ENCODE measurements around the gene ECT2. TPM values are rescaled to one million over a fixed set of nuclear protein-coding genes. Genes with fewer than 3 reads are reported as not detected.
A peak's percentile ranks its signal among the peaks of the same experiment; 100 is the strongest.

ECT2 gene
- polyA plus RNA-seq, 1 donor from 2014 or later, result 6.3 TPM

DNA sequence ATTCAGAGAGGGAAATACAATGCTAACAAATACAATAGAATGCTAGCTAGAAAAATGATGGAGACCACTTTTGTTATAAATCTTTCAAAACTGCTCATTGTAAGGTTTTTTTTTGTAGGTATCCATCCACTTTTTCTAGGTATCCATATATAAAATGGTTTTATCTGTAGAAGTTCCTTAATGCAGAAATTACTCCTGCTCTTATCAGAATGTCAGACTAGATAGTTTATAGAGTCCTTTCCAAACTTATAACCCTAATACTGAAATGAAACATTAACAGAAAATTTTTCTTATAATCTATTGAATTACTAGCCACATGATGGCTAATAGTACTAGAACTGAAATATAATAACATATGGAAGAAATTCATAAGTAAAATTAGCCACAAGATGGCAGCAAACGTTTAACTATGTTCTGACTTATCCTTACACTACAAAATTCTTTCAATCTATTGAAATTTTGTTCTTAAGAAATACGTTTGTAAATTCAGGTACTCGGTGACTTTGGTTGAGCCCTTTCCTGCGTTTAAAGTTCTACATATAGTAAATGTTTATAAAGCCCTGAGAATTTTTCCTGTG lies 58.5 kb downstream of the ECT2 start:
- no peaks in the 10 kb centered on the region for H3K27me3 ChIP-seq (ENCODE audit: insufficient read depth, low read depth, low read length)
- H3K9me2 ChIP-seq (ENCODE audit: insufficient read depth, low read length), result no peaks in the 10 kb centered on the region
- no peaks in the 10 kb centered on the region for H3K79me2 ChIP-seq (replicated peaks; ENCODE audit: insufficient read depth, low read length)
- no peak for TF ChIP-seq EP300 (conservative IDR thresholded peaks at IDR 0.05; ENCODE audit: poor library complexity, severe bottlenecking)
- TF ChIP-seq SMC3 (conservative IDR thresholded peaks at IDR 0.05; ENCODE audit: poor library complexity), result peak; percentile 83
- no peak for TF ChIP-seq MXI1 (conservative IDR thresholded peaks at IDR 0.05; ENCODE audit: poor library complexity, severe bottlenecking)
- TF ChIP-seq TAF1 (IDR thresholded peaks at IDR 0.05; ENCODE audit: low read depth), result no peak
- no peak for TF ChIP-seq POLR2AphosphoS5 (IDR thresholded peaks at IDR 0.05)
- TF ChIP-seq EZH2 (IDR thresholded peaks at IDR 0.05; ENCODE audit: borderline replicate concordance, insufficient read depth, low read length, poor library complexity, severe bottlenecking), result no peak
- TF ChIP-seq, protein P1, sequence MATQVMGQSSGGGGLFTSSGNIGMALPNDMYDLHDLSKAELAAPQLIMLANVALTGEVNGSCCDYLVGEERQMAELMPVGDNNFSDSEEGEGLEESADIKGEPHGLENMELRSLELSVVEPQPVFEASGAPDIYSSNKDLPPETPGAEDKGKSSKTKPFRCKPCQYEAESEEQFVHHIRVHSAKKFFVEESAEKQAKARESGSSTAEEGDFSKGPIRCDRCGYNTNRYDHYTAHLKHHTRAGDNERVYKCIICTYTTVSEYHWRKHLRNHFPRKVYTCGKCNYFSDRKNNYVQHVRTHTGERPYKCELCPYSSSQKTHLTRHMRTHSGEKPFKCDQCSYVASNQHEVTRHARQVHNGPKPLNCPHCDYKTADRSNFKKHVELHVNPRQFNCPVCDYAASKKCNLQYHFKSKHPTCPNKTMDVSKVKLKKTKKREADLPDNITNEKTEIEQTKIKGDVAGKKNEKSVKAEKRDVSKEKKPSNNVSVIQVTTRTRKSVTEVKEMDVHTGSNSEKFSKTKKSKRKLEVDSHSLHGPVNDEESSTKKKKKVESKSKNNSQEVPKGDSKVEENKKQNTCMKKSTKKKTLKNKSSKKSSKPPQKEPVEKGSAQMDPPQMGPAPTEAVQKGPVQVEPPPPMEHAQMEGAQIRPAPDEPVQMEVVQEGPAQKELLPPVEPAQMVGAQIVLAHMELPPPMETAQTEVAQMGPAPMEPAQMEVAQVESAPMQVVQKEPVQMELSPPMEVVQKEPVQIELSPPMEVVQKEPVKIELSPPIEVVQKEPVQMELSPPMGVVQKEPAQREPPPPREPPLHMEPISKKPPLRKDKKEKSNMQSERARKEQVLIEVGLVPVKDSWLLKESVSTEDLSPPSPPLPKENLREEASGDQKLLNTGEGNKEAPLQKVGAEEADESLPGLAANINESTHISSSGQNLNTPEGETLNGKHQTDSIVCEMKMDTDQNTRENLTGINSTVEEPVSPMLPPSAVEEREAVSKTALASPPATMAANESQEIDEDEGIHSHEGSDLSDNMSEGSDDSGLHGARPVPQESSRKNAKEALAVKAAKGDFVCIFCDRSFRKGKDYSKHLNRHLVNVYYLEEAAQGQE (IDR thresholded peaks at IDR 0.05; ENCODE audit: borderline replicate concordance), result no peak
- TF ChIP-seq, protein P2, sequence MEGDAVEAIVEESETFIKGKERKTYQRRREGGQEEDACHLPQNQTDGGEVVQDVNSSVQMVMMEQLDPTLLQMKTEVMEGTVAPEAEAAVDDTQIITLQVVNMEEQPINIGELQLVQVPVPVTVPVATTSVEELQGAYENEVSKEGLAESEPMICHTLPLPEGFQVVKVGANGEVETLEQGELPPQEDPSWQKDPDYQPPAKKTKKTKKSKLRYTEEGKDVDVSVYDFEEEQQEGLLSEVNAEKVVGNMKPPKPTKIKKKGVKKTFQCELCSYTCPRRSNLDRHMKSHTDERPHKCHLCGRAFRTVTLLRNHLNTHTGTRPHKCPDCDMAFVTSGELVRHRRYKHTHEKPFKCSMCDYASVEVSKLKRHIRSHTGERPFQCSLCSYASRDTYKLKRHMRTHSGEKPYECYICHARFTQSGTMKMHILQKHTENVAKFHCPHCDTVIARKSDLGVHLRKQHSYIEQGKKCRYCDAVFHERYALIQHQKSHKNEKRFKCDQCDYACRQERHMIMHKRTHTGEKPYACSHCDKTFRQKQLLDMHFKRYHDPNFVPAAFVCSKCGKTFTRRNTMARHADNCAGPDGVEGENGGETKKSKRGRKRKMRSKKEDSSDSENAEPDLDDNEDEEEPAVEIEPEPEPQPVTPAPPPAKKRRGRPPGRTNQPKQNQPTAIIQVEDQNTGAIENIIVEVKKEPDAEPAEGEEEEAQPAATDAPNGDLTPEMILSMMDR (IDR thresholded peaks at IDR 0.05; ENCODE audit: poor library complexity, severe bottlenecking), result peak; percentile 75
- TF ChIP-seq RAD21 (conservative IDR thresholded peaks at IDR 0.05), result peak; percentile 85
- no peak overlapping the region for H2AFZ ChIP-seq (ENCODE audit: low read depth, low read length)
- no peak overlapping the region for H3K4me3 ChIP-seq (ENCODE audit: low read length)
- H3K9ac ChIP-seq (ENCODE audit: low read length), result no peak overlapping the region
- no peaks in the 10 kb centered on the region for H3K36me3 ChIP-seq (ENCODE audit: insufficient read depth, low read length)
- no peak overlapping the region for H3K4me2 ChIP-seq (ENCODE audit: low read length)
- H3K27ac ChIP-seq (ENCODE audit: low read length), result no peak overlapping the region
- H4K20me1 ChIP-seq (ENCODE audit: insufficient read depth), result no peaks in the 10 kb centered on the region
- no peaks in the 10 kb centered on the region for H3K9me3 ChIP-seq (ENCODE audit: low read length)
- no peaks in the 10 kb centered on the region for H3F3A ChIP-seq (ENCODE audit: insufficient read depth, low read length, poor library complexity, severe bottlenecking)

DNA sequence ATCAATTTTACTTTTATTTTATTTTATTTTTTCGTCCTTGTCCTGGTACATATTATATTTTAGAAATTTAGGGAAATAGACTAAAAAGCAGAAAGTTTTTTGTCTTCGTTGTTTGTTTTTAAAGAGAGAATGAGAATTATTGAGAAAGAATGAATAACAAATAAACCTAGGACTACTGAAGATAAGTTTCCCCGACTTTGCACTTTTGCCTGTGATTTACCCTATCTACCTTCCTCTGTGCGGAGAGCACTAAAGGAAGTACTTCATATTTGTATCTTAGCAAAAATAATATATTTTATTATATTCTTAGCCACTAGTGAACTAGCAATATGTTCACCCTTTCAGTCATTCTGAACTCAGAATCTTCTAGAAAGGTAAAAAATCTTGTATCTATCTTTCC lies 60.6 kb downstream of the ECT2 start:
- Histone ChIP-seq H3K9me3 (ENCODE audit: low read length) (no peaks in the 10 kb centered on the region), H3K27me3 (ENCODE audit: insufficient read depth, low read depth, low read length) (no peaks in the 10 kb centered on the region), H3K27ac (ENCODE audit: low read length) (no peak overlapping the region), H3K4me2 (ENCODE audit: low read length) (no peak overlapping the region), H4K20me1 (ENCODE audit: insufficient read depth) (no peaks in the 10 kb centered on the region), H3K9me2 (ENCODE audit: insufficient read depth, low read length) (no peaks in the 10 kb centered on the region), H3K36me3 (ENCODE audit: insufficient read depth, low read length) (no peaks in the 10 kb centered on the region), H3F3A (ENCODE audit: insufficient read depth, low read length, poor library complexity, severe bottlenecking) (no peaks in the 10 kb centered on the region), H2AFZ (ENCODE audit: low read depth, low read length) (no peak overlapping the region), H3K4me3 (ENCODE audit: low read length) (no peak overlapping the region), H3K79me2 (replicated peaks; ENCODE audit: insufficient read depth, low read length) (no peaks in the 10 kb centered on the region), H3K9ac (ENCODE audit: low read length) (no peak overlapping the region)
- TF ChIP-seq MXI1 (conservative IDR thresholded peaks at IDR 0.05; ENCODE audit: poor library complexity, severe bottlenecking) (no peak), EP300 (conservative IDR thresholded peaks at IDR 0.05; ENCODE audit: poor library complexity, severe bottlenecking) (no peak), TAF1 (IDR thresholded peaks at IDR 0.05; ENCODE audit: low read depth) (no peak), SMC3 (conservative IDR thresholded peaks at IDR 0.05; ENCODE audit: poor library complexity) (no peak), RAD21 (conservative IDR thresholded peaks at IDR 0.05) (no peak)
